Activated T-cell treated with anti-CD3 and anti-CD28 coated beads for 24 hours (primary cell): ENCODE results near the gene SIGLEC9.
"Not testable (repeated sequence)": the region's sequence is repeated elsewhere in the genome, so short reads cannot be mapped to it uniquely, and the experiment has no call there.

Experiments used
- DNase-seq: peaks from one replicate; pipeline ENCODE4 v3.0.0-alpha.2; 2020; ENCODE audit warnings: low read depth

Gene SIGLEC9

GRCh38 chr19:51123802-51124201 lies 904 bp upstream of the SIGLEC9 start:
- no peak for DNase-seq

DNA sequence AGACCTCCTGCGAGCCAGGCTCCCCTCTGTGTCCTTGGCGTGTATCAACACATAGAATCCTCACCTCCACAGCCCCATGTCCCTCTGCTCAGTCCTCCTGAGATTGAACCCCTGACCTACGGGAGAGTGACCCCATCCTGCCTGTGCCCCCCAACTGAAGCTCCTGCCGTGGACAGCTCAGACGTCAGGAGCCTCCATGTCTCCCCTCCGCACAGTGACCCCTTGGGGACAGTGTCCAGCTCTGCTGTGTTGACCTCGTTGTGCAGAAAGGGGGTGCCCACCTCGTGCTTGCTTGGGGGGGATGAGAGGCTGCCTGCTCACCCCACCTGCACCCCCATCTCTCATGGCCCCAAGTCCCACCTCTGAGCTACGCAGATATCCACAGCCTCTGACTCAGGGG lies 490 bp upstream of the SIGLEC9 start:
- no peak for DNase-seq

GRCh38 chr19:51125421-51126075 lies 842 bp downstream of the SIGLEC9 start:
- DNase-seq = no peak

GRCh38 chr19:51127032-51127431 lies 2.3 kb downstream of the SIGLEC9 start:
- DNase-seq = no peak

DNA sequence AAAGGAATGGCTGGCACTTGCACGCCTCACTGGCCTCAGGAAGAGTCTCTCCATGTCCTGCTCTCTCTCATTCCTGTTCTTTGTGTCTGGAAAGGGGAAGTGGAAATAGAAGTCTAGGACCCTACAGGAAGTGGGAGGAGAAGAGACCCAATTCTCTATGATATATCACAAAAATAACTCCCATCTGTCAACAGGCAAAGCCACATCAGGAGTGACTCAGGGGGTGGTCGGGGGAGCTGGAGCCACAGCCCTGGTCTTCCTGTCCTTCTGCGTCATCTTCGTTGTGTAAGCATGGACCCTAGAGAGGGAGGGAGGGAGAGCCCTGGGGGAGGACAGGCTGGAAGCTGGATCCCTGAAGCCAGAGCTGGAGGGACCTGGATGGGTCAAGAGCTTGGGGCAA lies 3.0 kb downstream of the SIGLEC9 start:
- DNase-seq = no peak

DNA sequence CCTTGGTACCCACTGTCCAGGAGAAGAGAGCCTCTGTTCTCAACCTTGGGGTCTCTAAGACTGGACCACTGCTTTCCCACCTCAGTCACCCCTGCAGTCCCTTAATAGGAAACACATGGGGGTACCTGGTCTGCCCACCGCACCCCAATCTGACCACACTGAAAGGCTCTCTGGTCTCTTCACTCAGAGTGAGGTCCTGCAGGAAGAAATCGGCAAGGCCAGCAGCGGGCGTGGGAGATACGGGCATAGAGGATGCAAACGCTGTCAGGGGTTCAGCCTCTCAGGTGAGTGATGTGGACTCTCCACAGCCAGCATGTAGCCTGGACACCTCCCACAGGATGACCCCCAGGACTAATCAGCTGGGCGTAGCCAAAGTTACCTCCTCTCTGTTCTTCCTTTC lies 3.5 kb downstream of the SIGLEC9 start:
- no peak for DNase-seq

DNA sequence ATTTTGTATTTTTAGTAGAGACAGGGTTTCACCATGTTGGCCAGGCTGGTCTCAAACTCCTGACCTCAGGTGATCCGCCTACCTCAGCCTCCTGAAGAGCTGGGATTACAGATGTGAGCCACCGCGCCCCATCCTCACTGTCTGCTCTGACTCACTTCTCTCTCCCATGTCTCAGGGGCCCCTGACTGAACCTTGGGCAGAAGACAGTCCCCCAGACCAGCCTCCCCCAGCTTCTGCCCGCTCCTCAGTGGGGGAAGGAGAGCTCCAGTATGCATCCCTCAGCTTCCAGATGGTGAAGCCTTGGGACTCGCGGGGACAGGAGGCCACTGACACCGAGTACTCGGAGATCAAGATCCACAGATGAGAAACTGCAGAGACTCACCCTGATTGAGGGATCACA lies 5.0 kb downstream of the SIGLEC9 start:
- DNase-seq = no peak

GRCh38 chr19:51131780-51132680 lies 7.3 kb downstream of the SIGLEC9 start:
- no peak for DNase-seq

DNA sequence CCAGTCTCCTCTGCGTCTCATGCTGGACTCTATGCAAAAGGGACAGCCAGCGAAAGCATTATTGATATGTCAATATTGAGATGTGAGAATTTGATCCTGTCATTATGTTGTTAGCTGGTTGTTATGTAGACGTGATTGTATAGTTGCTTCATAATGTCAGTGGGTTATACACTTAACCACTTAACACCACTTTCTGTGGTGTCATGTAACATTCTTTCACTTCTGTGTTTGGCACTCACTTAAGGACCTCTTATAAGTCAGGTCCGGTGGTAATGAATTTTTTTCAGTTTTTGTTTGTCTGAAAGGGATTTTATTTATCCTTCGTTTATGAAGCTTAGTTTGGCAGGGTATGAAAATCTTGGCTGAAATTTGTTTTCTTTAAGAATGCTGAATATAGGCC lies 10.3 kb downstream of the SIGLEC9 start:
- DNase-seq = no peak

DNA sequence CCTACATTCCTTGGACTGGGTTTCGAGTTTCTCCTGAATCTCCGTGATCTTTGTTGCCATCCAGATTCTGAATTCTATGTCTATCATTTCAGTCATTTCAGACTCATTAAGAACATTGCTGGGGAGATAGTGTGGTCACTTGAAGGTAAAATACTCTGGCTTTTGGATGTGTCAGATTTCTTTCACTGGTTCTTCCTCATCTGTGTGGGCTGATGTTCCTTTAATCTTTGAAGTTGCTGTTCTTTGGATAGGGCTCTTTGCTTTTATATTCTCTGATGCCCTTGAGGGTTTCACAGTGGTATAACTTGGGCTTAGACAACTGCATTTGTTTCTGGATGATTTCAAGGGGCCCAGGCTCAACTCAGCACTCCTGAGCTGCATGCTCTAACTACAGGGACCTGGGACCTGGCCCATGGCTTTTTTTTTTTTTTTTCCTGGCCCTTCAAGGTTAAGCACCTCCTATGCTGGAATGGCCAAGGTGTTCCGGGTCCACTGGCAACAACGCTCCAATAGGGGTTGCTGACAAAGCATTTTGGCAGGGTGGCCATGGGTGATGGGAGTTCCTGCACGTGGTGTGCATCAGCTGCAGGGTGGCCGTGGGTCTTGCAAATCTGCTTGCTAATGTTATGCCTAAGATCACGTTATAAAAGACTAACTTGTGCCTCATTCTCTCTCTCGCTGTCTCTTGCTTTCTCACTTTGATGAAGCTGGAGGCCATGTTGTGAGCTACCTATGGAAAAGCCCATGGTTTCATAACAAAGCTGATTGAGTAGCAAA lies 11.5 kb downstream of the SIGLEC9 start:
- DNase-seq = no peak

DNA sequence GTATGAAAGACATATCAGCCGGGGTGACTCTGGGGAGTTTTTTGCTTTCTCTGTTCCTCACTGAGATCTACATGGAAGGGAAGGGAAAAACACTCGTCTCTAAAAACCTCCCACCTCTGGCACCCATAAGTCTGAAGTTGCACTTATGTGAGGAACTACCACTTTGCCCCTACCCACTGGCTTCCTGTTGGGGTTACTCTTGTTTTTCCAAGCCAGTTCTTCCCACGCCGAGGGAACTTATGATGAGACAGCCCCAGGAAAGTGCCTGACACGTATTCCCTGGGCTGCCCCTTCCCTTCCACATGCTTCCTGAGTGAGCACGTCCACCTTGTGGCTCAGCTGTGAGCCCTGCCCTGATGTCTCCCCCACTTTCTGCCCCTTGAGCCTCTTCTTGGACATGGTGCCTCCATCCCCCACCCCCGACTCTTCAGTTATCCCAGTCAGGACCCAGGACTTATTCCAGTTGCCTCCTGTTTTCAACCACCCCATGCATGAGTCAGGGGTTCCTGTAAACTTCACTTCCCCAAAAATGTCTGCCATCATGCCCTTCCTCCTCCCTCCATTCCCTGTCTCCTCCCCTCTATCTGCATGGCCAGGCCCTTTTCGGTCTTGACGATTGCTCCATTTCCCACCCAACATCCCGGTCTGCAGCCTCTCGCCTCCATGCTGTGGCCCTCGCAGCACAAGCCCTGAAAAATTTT lies 12.3 kb downstream of the SIGLEC9 start:
- DNase-seq = no peak

DNA sequence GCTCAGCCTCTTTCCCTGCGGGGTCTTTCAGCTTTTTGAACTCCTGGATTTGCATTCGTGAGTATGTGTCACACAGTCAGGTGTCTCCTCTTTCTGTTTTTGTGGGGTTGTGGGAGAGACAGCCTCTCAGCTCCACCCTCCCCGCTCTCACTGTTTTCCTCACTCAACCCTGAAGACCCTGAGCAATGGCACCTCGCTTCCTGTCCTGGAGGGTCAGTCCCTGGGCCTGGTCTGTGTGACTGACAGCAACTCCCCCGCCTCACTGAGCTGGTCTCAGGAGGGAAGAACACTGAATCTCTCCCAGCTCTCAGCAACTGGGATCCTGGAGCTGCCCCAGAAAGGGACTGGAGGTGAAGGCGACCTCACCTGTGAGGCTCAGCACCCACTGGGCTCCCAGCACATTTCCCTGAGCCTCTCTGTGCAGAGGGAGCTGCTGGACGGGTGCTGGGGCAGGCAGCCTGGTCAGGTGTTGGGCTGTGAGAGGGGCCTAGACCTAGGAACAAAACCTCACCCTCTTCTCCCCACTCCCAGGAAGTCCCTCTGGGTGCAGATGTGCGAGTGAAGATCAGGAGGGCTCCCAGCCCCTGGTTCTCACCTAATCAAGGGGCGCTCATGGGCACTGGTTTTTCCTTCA lies 13.2 kb downstream of the SIGLEC9 start:
- no peak for DNase-seq

- no peak for DNase-seq
Measured at GRCh38 chr19:51138549-51138979, 13.9 kb downstream of the SIGLEC9 start.

- DNase-seq = no peak
Measured at GRCh38 chr19:51139299-51140014, 14.8 kb downstream of the SIGLEC9 start.

- DNase-seq = no peak
Measured at GRCh38 chr19:51140441-51140840, 15.7 kb downstream of the SIGLEC9 start.

DNA sequence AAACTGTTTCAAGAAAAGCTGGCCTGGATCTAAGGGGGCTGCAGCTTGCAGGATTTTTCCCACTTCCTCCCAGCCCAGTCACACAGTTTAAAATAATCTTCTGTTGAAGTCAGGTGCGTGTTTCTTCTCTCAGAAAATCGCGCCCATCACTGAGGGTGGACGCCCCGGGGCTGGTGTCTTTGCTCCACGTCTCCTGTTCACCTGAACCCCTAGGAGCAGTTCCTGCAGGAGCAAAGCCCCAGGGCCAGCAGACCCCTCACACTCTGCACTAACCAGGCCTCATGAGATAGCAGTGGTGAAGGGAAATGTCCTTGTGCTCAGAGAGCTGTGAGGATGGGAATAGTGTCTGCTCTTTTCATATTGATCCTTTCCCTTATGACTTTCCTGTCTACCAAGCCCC lies 16.5 kb downstream of the SIGLEC9 start:
- DNase-seq = no peak

GRCh38 chr19:51142119-51142518 lies 17.4 kb downstream of the SIGLEC9 start, which contains the start of gene SIGLEC7:
SIGLEC7 (plus strand) TSS chr19:51142301; CDS start chr19:51142370, 69 bp downstream.
- DNase-seq = no peak

- not testable (repeated sequence) for DNase-seq
Measured at GRCh38 chr19:51142809-51143475, 18.2 kb downstream of the SIGLEC9 start.

DNA sequence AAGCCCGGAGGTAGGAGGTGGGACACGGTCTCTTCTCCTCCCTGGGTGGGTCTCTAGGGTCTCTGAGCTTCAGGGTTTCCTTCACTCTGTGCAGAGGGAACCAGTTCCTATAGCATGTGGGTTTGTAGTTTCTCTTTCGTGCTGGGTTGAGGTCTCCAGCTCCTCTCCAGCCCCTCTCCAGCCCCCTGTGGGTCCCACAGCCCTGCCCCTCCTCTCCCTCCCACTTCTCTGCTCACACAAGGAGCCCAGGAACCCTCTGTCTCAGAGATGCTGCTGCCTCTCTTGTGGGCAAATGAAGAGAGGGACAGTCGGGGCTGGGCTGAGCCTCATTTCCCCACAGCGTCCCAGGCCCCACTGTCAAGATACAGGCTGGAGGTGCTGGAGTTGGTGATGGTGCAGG lies 18.8 kb downstream of the SIGLEC9 start:
- DNase-seq = no peak

DNA sequence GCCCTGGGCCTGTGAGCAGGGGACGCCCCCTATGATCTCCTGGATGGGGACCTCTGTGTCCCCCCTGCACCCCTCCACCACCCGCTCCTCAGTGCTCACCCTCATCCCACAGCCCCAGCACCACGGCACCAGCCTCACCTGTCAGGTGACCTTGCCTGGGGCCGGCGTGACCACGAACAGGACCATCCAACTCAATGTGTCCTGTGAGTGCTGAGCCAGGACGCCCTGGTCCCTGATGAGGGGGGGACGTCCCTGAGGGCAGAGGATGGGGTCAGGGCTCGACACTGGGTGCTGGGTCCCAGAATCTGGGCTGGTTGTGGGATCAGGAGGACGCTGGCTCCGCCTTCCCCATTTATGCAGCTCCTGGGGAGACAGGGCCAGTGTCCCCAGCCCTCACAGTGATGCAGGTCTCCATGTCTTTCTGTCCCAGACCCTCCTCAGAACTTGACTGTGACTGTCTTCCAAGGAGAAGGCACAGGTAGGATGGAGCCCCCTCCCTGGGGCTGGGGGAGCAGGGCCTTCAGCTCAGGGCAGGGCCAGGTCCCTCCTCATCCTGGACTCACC lies 19.9 kb downstream of the SIGLEC9 start:
- no peak for DNase-seq
